Lung (tissue), 12 donors: ENCODE data around the gene CYP26C1. TPM values are rescaled to one million over a fixed set of nuclear protein-coding genes. Genes with fewer than 3 reads are reported as not detected.

ENCODE experiments used
- ATAC-seq: fragments of 200-7000 bp; cut with Tn5 transposase; one replicate; pipeline ENCODE4 v1.9.1; 2020; ENCODE audit warnings: moderate number of reproducible peaks; ENCODE audit not compliant: insufficient read depth, low FRiP score
- DNase-seq, 3 donors: peaks; one replicate each; pipeline ENCODE4 v3.0.0-alpha.2; 2013 to 2017
- H3K27ac ChIP-seq, 2 donors: one replicate each; pipeline ENCODE4 v1.5.1; 2013; ENCODE audit warnings: mild to moderate bottlenecking in 2 of 2, moderate library complexity in 2 of 2, control low read depth in 1 of 2, inconsistent platforms in 1 of 2, low read depth in 1 of 2, low read length in 1 of 2
- H3K27me3 ChIP-seq, 3 donors: one replicate each; pipeline ENCODE4 v1.5.1; 2013; ENCODE audit warnings: low read length in 2 of 3; ENCODE audit not compliant: control insufficient read depth in 3 of 3, insufficient read depth in 3 of 3
- H3K36me3 ChIP-seq, 4 donors: one replicate each; pipeline ENCODE4 v1.5.1; 2013; ENCODE audit warnings: low read length in 4 of 4, mild to moderate bottlenecking in 1 of 4, moderate library complexity in 1 of 4; ENCODE audit not compliant: control insufficient read depth in 4 of 4, insufficient read depth in 4 of 4
- H3K4me1 ChIP-seq, 5 donors: one replicate each; pipeline ENCODE4 v1.5.1; 2013; ENCODE audit warnings: low read length in 5 of 5, mild to moderate bottlenecking in 2 of 5, moderate library complexity in 1 of 5; ENCODE audit not compliant: control insufficient read depth in 5 of 5, insufficient read depth in 5 of 5
- H3K4me3 ChIP-seq: one replicate; pipeline ENCODE4 v1.5.1; 2013; ENCODE audit warnings: mild to moderate bottlenecking, control low read depth, moderate library complexity
- H3K9ac ChIP-seq, 2 donors: one replicate each; pipeline ENCODE4 v1.5.1; 2013; ENCODE audit warnings: low read length in 2 of 2, control low read depth in 1 of 2; ENCODE audit not compliant: insufficient read depth in 1 of 2
- H3K9me3 ChIP-seq, 4 donors: one replicate each; pipeline ENCODE4 v1.5.1; 2013; ENCODE audit warnings: low read length in 3 of 4, mild to moderate bottlenecking in 1 of 4, moderate library complexity in 1 of 4; ENCODE audit not compliant: control insufficient read depth in 4 of 4, insufficient read depth in 3 of 4
- CTCF ChIP-seq: IDR thresholded peaks from 2 replicates; pipeline ENCODE4 v1.5.1; 2012; ENCODE audit warnings: mild to moderate bottlenecking; ENCODE audit errors: control extremely low read depth, extremely low read depth
- WGBS, 2 donors: extraction: QIAGEN DNeasy Blood & Tissue Kit; methylation state at CpG; one replicate each; pipeline ENCODE4 v1.1.7; 2013; 5-methylcytosine and 5-hydroxymethylcytosine counted together
- polyA plus RNA-seq, 2 donors: library from polyadenylated mRNA; stranded (reverse); fragments of 200-250 nt; gene quantifications; one replicate each; pipeline ENCODE4 v1.2.1, GENCODE V29; 2013
- total RNA-seq, 2 donors: library from RNA; depleted of rRNA in 1 of 2; stranded (reverse); fragments of >200 nt in 1 of 2; gene quantifications; one replicate each; pipeline ENCODE4 v1.2.1, GENCODE V29; 2014 to 2021
- donor health status: control.
- donor health status: control.
- donor health status: Bipolar disorder and iron deficiency.
- donor health status: healthy.
- donor health status: DM: yes; HTN: yes; CAD: no.

The CYP26C1 gene
- total and polyA plus RNA-seq, 4 donors: 0.02 to 0.77 (median 0.06) TPM; not detected in 1

- H3K9me3 ChIP-seq: peaks cover 0 to 6% (median 0%) of the 10 kb centered on the region in 4 donors
- ATAC-seq: no peak
- TF ChIP-seq CTCF: no peak
- H3K9ac ChIP-seq: no peak overlapping the region
- H3K27me3 ChIP-seq: peaks cover 4 to 82% (median 54%) of the 10 kb centered on the region in 3 donors
- no peak overlapping the region for H3K4me3 ChIP-seq
- no peak overlapping the region for H3K27ac ChIP-seq
- DNase-seq: no peak
- H3K4me1 ChIP-seq: peaks cover 0 to 41% (median 15%) of the 10 kb centered on the region in 5 donors
- H3K36me3 ChIP-seq: no peaks in the 10 kb centered on the region
- WGBS, 2 donors: 2 to 4% methylated on average over 67 of the region's 67 CpGs
These were observed 14.2 kb downstream of the CYP26C1 start for GRCh38 chr10:93074597-93075368.

GRCh38 chr10:93075369-93076221 is 15.0 kb downstream of the CYP26C1 start:
- Histone ChIP-seq H3K27me3 (peaks cover 4 to 74% (median 46%) of the 10 kb centered on the region in 3 donors), H3K4me1 (peaks cover 0 to 44% (median 15%) of the 10 kb centered on the region in 5 donors), H3K9ac (no peak overlapping the region)

GRCh38 chr10:93076871-93077270 is 16.3 kb downstream of the CYP26C1 start:
- ATAC-seq: no peak
- no peak overlapping the region for H3K4me3 ChIP-seq
- WGBS, 2 donors: 79 to 82% methylated on average over 2 of the region's 2 CpGs
- TF ChIP-seq CTCF: no peak
- no peak for DNase-seq
- H3K4me1 ChIP-seq: peaks cover 0 to 41% (median 15%) of the 10 kb centered on the region in 5 donors
- no peak overlapping the region for H3K9ac ChIP-seq
- peaks cover 4 to 62% (median 38%) of the 10 kb centered on the region in 3 donors for H3K27me3 ChIP-seq
- H3K36me3 ChIP-seq: no peaks in the 10 kb centered on the region
- H3K27ac ChIP-seq: no peak overlapping the region
- H3K9me3 ChIP-seq: peaks cover 0 to 6% (median 0%) of the 10 kb centered on the region in 4 donors

More at GRCh38 chr10:93075369-93076221, 15.0 kb downstream of the CYP26C1 start:
- Histone ChIP-seq H3K9me3 (peaks cover 0 to 6% (median 0%) of the 10 kb centered on the region in 4 donors), H3K4me3 (no peak overlapping the region), H3K36me3 (no peaks in the 10 kb centered on the region), H3K27ac (no peak overlapping the region)
- ATAC-seq (no peak), DNase-seq (no peak)
- WGBS, 2 donors: 26 to 32% methylated on average over 25 of the region's 25 CpGs
- TF ChIP-seq CTCF: no peak
